M059J (cell line): ENCODE measurements around the gene MIDN. TPM values are rescaled to one million over a fixed set of nuclear protein-coding genes. Genes with fewer than 3 reads are reported as not detected.
"Not testable (repeated sequence)": the region's sequence is repeated elsewhere in the genome, so short reads cannot be mapped to it uniquely, and the experiment has no call there.

Experiments used
- DNase-seq: peaks from one replicate; pipeline ENCODE4 v3.0.0-alpha.2; 2012; ENCODE audit warnings: low read depth
- total RNA-seq: library from RNA; depleted of rRNA; stranded (reverse); fragments of >200 nt; shearing (Covaris generic); gene quantifications from 2 replicates; pipeline ENCODE4 v1.2.3, GENCODE V29; 2014

Gene MIDN
- total RNA-seq, 1 experiment from 2014 or later = 11.0 TPM

GRCh38 chr19:1245494-1246264, 2.7 kb upstream of the MIDN start:
- no peak for DNase-seq

GRCh38 chr19:1246265-1247087, 1.9 kb upstream of the MIDN start:
- not testable (repeated sequence) for DNase-seq

- no peak for DNase-seq
These were observed 640 bp upstream of the MIDN start for GRCh38 chr19:1247748-1248138.

GRCh38 chr19:1248786-1249297, 459 bp downstream of the MIDN start:
- no peak for DNase-seq

GRCh38 chr19:1249298-1249989, 1.1 kb downstream of the MIDN start:
- peak; percentile 95 for DNase-seq

GRCh38 chr19:1249990-1250436, 1.6 kb downstream of the MIDN start:
- DNase-seq = no peak

- peak; percentile 49 for DNase-seq
These were observed 2.3 kb downstream of the MIDN start for GRCh38 chr19:1250437-1251260.

GRCh38 chr19:1251330-1252220, 3.2 kb downstream of the MIDN start:
- DNase-seq = peak; percentile 79

GRCh38 chr19:1252221-1252820, 3.9 kb downstream of the MIDN start:
- DNase-seq = peak; percentile 97

- peak; percentile 97 for DNase-seq
These were observed 4.6 kb downstream of the MIDN start for GRCh38 chr19:1252821-1253513.

GRCh38 chr19:1253514-1254080, 5.2 kb downstream of the MIDN start:
- DNase-seq = no peak

- no peak for DNase-seq
These were observed 5.7 kb downstream of the MIDN start for GRCh38 chr19:1254081-1254527.

- DNase-seq = no peak
These were observed 6.3 kb downstream of the MIDN start for GRCh38 chr19:1254530-1255185.

- DNase-seq = no peak
These were observed 7.1 kb downstream of the MIDN start for GRCh38 chr19:1255186-1256161.

- no peak for DNase-seq
These were observed 8.5 kb downstream of the MIDN start for GRCh38 chr19:1256646-1257474.
